ENCODE results near the gene IL13. TPM values are rescaled to one million over a fixed set of nuclear protein-coding genes. Genes with fewer than 3 reads are reported as not detected.

Gene IL13
- total and polyA plus RNA-seq, 10 of the 15 experiments (the other 5 are each of a cell fraction or from before 2014, with no cell fraction given) = 0.06 to 0.40 (median 0.11) TPM; not detected in 6

GRCh38 chr5:132674671-132675506, 16.9 kb downstream of the IL13 start (continued):
- TF ChIP-seq FOS (IDR thresholded peaks at IDR 0.05; ENCODE audit: borderline replicate concordance, extremely low read depth, insufficient read length) (no peak), ZNF622 (IDR thresholded peaks at IDR 0.05) (no peak), HDAC6 (IDR thresholded peaks at IDR 0.05; ENCODE audit: unreplicated experiment) (no peak), POLR2AphosphoS2 (IDR thresholded peaks at IDR 0.05; ENCODE audit: low read depth, low read length) (peak; percentile 35; the same call in 1 of the 2 replicates), POLR2A (IDR thresholded peaks at IDR 0.05; ENCODE audit: low read depth, low read length) (peak; percentile 33; the same call in 1 of the 2 replicates), NFIC (IDR thresholded peaks at IDR 0.05; ENCODE audit: low read depth, low read length) (peak; percentile 19; the same call in 1 of the 2 replicates), TCF7 (IDR thresholded peaks at IDR 0.05; ENCODE audit: borderline replicate concordance) (no peak), NR2C2 (IDR thresholded peaks at IDR 0.05; ENCODE audit: borderline replicate concordance, control insufficient read depth, insufficient read length, low read depth) (no peak), ZNF592 (IDR thresholded peaks at IDR 0.05) (peak; percentile 60; the same call in 1 of the 2 replicates), MTA2 (IDR thresholded peaks at IDR 0.05; ENCODE audit: low read depth) (peak; percentile 85), TCF3 (IDR thresholded peaks at IDR 0.05; ENCODE audit: borderline replicate concordance, insufficient read depth, low read depth, low read length) (0 out of 2 replicates have a peak, but pooled peaks have one; percentile 8), SUZ12 (IDR thresholded peaks at IDR 0.05; ENCODE audit: unreplicated experiment) (no peak), GATAD2B (conservative IDR thresholded peaks at IDR 0.05; ENCODE audit: low read depth) (peak; percentile 83), RB1 (IDR thresholded peaks at IDR 0.05; ENCODE audit: borderline replicate concordance) (no peak), MXI1 (IDR thresholded peaks at IDR 0.05; ENCODE audit: low read depth, low read length) (peak; percentile 77; the same call in 1 of the 2 replicates), IRF5 (IDR thresholded peaks at IDR 0.05; ENCODE audit: borderline replicate concordance) (no peak), IKZF1 (conservative IDR thresholded peaks at IDR 0.05) (peak; percentile 92), ESRRA (IDR thresholded peaks at IDR 0.05; ENCODE audit: low read length) (no peak), MYB (IDR thresholded peaks at IDR 0.05; ENCODE audit: borderline replicate concordance, low read depth, low read length) (no peak), MEF2A (IDR thresholded peaks at IDR 0.05; ENCODE audit: insufficient read depth, low read depth, low read length) (0 out of 2 replicates have a peak, but pooled peaks have one; percentile 11), MEF2B (IDR thresholded peaks at IDR 0.05; ENCODE audit: partially characterized antibody, poor library complexity, severe bottlenecking) (peak; percentile 85), CHD4 (IDR thresholded peaks at IDR 0.05) (no peak), NFYB (IDR thresholded peaks at IDR 0.05; ENCODE audit: insufficient read depth, low read depth, low read length) (no peak)
- TF ChIP-seq, protein P1, sequence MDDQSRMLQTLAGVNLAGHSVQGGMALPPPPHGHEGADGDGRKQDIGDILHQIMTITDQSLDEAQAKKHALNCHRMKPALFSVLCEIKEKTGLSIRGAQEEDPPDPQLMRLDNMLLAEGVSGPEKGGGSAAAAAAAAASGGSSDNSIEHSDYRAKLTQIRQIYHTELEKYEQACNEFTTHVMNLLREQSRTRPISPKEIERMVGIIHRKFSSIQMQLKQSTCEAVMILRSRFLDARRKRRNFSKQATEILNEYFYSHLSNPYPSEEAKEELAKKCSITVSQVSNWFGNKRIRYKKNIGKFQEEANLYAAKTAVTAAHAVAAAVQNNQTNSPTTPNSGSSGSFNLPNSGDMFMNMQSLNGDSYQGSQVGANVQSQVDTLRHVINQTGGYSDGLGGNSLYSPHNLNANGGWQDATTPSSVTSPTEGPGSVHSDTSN (IDR thresholded peaks at IDR 0.05; ENCODE audit: insufficient replicate concordance, low read depth, low read length) = peak; percentile 58

All from GM12878 (cell line).